NB4 (cell line): ENCODE results near the gene BCL2.
"Not testable (repeated sequence)": the region's sequence is repeated elsewhere in the genome, so short reads cannot be mapped to it uniquely, and the experiment has no call there.

Source experiments
- DNase-seq: peaks from one replicate; pipeline ENCODE4 v3.0.0; 2010; ENCODE audit warnings: low read depth
- H3K4me3 ChIP-seq: one replicate; pipeline ENCODE4 v1.5.1; 2011; ENCODE audit warnings: mild to moderate bottlenecking, low read depth, low read length, moderate library complexity
- MYC ChIP-seq: IDR thresholded peaks from 2 replicates; pipeline ENCODE4 v1.6.1; 2011; ENCODE audit warnings: low read depth, low read length
- POLR2A ChIP-seq: IDR thresholded peaks from 2 replicates; pipeline ENCODE4 v1.6.1; 2011; ENCODE audit warnings: mild to moderate bottlenecking; ENCODE audit not compliant: insufficient read length; ENCODE audit errors: extremely low read depth
- TF ChIP-seq, protein P1 (sequence below): IDR thresholded peaks from 2 replicates; pipeline ENCODE4 v1.6.1; 2011; ENCODE audit warnings: low read depth, low read length
- TF ChIP-seq, protein P2 (sequence below): IDR thresholded peaks from one replicate; pipeline ENCODE4 v1.5.1; 2012; ENCODE audit warnings: low read depth, low read length

BCL2 gene

DNA sequence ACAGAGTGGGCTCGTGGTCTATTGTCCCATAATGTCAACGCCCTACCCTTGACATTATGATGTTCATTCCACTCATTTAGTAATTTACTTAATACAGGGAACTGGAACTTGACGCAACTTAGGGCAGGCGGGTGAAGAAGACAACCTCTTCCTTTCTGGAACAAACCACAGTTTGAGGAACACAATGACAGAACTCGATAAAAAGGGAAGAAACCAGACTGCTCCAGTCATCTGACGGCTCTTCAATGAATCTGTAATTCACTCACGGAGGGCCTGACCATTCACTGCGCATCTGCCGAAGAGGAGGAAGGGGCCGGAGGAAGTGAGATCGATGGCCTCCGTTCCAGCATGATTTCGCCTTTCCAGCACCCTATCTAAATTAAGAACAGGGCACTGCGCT is 83.2 kb downstream of the BCL2 start:
- H3K4me3 ChIP-seq = no peak overlapping the region
- DNase-seq = peak; percentile 20
- TF ChIP-seq, protein P1, sequence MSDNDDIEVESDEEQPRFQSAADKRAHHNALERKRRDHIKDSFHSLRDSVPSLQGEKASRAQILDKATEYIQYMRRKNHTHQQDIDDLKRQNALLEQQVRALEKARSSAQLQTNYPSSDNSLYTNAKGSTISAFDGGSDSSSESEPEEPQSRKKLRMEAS = no peak
- TF ChIP-seq MYC (no peak), POLR2A (no peak)
- TF ChIP-seq, protein P2, sequence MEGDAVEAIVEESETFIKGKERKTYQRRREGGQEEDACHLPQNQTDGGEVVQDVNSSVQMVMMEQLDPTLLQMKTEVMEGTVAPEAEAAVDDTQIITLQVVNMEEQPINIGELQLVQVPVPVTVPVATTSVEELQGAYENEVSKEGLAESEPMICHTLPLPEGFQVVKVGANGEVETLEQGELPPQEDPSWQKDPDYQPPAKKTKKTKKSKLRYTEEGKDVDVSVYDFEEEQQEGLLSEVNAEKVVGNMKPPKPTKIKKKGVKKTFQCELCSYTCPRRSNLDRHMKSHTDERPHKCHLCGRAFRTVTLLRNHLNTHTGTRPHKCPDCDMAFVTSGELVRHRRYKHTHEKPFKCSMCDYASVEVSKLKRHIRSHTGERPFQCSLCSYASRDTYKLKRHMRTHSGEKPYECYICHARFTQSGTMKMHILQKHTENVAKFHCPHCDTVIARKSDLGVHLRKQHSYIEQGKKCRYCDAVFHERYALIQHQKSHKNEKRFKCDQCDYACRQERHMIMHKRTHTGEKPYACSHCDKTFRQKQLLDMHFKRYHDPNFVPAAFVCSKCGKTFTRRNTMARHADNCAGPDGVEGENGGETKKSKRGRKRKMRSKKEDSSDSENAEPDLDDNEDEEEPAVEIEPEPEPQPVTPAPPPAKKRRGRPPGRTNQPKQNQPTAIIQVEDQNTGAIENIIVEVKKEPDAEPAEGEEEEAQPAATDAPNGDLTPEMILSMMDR = no peak

DNA sequence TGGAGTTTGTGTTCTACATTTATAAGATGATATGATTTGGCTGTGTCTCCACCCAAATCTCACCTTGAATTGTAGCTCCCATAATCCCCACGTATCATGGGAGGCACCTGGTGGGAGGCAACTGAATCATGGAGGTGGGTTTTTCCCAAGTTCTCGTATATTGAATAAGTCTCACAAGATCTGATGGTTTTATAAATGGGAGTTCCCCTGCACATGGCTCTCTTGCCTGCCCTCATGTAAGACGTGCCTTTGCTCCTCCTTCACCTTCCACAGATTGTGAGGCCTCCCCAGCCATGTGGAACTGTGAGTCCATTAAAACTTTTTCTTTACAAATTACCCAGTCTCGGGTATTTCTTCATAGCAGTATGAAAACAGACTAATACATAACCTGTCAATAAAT is 83.6 kb downstream of the BCL2 start:
- not testable (repeated sequence) for H3K4me3 ChIP-seq, DNase-seq

DNA sequence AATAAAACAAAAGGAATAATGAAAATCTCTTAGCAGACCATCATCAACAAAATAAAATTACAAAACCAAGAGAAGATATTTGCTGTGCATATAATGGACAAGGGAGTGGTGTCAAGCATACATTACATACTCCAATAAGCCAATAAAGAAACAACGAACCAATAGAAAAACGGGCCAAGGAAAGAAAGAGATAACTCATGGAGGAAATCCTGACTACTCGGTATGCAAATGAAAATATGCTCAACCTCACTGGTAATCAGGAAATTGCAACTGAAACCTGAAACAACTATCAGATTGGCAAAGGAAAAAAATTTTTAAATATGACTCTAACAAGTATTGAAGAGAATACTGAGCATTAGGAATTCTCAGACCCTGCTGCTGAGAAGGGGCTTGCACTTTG is 84.7 kb downstream of the BCL2 start:
- TF ChIP-seq MYC = no peak
- TF ChIP-seq, protein P1 = no peak
- no peak for TF ChIP-seq POLR2A
- TF ChIP-seq, protein P2 = no peak
- H3K4me3 ChIP-seq = no peak overlapping the region
- no peak for DNase-seq

DNA sequence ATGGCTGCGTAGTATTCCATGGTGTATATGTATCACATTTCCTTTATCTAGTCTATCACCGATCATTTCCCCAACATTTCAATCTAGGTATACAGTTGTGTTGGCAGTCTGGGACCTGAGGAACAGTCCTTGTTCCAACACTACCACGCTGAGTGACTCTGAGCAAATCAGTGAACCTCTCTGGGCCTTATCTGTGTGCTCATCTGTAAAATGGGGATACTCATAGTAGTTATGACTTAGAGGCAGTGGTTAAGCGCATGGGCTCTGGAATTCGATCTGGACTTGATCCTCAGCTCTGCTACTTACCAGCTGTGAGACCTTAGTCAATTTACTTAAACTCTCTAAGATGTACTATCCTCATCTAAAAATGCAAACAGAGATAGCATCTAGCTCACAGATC is 85.1 kb downstream of the BCL2 start:
- TF ChIP-seq, protein P1 = no peak
- TF ChIP-seq, protein P2 = no peak
- TF ChIP-seq POLR2A (no peak), MYC (no peak)
- H3K4me3 ChIP-seq = no peak overlapping the region
- DNase-seq = no peak

DNA sequence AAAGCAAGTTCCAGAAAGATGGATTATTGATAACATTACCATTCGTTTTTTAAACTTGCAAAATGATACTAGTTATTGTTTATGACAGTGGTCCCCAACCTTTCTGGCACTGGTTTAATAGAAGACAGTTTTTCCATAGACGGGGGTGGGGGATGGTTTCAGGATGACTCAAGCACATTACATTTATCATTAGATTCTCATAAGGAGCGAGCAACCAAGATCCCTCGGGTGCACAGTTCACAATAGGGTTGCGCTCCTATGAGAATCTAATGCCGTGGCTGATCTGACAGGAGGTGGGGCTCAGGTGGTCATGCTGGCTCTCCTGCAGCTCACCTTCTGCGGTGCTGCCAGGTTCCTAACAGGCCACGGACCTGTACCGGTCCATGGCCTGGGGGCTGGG is 86.2 kb downstream of the BCL2 start:
- TF ChIP-seq POLR2A (no peak), MYC (no peak)
- TF ChIP-seq, protein P1 = no peak
- TF ChIP-seq, protein P2 = no peak
- DNase-seq = no peak
- H3K4me3 ChIP-seq = no peak overlapping the region

DNA sequence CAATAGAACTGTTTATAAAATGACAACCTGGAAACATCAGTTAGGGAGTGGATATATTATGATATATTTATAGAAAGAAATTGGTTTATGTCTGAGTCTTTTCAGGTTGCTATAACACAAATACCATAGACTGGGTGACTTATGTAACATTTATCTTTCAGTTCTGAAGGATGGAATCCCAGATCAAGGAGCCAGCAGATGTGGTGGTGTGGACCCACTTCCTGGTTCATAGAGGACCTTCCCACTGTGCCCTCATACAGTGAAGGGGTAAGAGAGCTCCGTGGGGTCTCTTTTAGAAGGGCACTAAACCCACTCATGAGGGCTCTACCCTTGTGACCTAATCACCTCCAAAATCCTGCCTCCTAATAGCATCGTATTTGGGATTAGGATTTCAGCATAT is 86.7 kb downstream of the BCL2 start:
- DNase-seq = no peak
- TF ChIP-seq MYC = no peak
- TF ChIP-seq POLR2A = no peak
- TF ChIP-seq, protein P2 = no peak
- TF ChIP-seq, protein P1 = no peak
- no peak overlapping the region for H3K4me3 ChIP-seq

DNA sequence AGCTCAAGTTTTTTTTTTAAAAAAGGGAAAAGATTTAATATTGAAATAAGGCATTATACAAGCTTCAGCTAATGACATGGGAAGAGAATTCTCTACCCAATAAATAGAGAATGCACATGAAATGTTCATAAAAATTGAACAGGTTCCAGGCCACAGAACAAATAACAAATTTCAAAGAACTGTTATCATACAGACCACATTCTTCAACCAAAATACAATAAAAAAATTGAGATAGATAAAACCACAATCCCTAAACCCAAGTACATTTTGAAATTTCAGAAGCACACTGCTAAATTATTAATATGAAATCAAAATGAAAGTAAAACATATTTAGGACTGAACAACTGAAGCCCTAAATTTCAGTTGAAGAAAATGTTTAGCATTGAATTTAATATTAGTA is 89.6 kb downstream of the BCL2 start:
- no peak for DNase-seq
- no peak overlapping the region for H3K4me3 ChIP-seq
- TF ChIP-seq POLR2A = no peak
